HCT116 (cell line): Measurements from ENCODE around the gene PDZRN4. TPM values are rescaled to one million over a fixed set of nuclear protein-coding genes. Genes with fewer than 3 reads are reported as not detected.

Experiments used
- ATAC-seq: fragments of 200-7000 bp; cut with Tn5 transposase; 2 replicates; pipeline ENCODE4 v1.9.1; 2020; ENCODE audit warnings: mild to moderate bottlenecking, moderate library complexity
- Bru-seq: library from RNA; stranded (reverse); fragments of 400-500 nt; gene quantifications from one replicate; lab custom pipeline; 2021; lab: Mats Ljungman, UMichigan
- BruChase-seq, 2 experiments: library from RNA; stranded (reverse); fragments of 400-500 nt; gene quantifications; one replicate each; lab custom pipeline; 2021; lab: Mats Ljungman, UMichigan
- BruUV-seq: library from RNA; stranded (reverse); fragments of 400-500 nt; replicated peaks from 2 replicates; lab custom pipeline; 2021; lab: Mats Ljungman, UMichigan
- CTCF ChIA-PET: fragments of 300-600 bp; sonication (Branson Sonifier 250); formaldehyde crosslinking; loops from one replicate; lab custom pipeline; 2021; ENCODE audit warnings: antibody characterized with exemption; lab: Charles Lee
- POLR2A ChIA-PET: fragments of 300-600, 350-600 bp; sonication (Branson Sonifier 250); formaldehyde crosslinking; loops from one replicate; lab custom pipeline; 2021; ENCODE audit warnings: antibody characterized with exemption; lab: Charles Lee
- RAD21 ChIA-PET, 2 experiments: fragments of 300-600 bp; sonication (Branson Sonifier 250); formaldehyde crosslinking; loops; one replicate each; lab custom pipeline; 2023; ENCODE audit warnings: low total read pairs in 2 of 2; ENCODE audit not compliant: uncharacterized antibody in 2 of 2, unreplicated experiment in 2 of 2, low non-redundant PET in 1 of 2; lab: Charles Lee
- DNase-seq: peaks from one replicate; pipeline ENCODE4 v3.0.0-alpha.2; 2010; ENCODE audit warnings: low read depth, low spot score
- H2AFZ ChIP-seq: fragments of 200-600 bp; shearing (Covaris generic), sonication (generic); 2 replicates; pipeline ENCODE4 v1.6.1; 2017; ENCODE audit warnings: low read depth, mixed run types, mixed read lengths, antibody characterized with exemption, low read length; ENCODE audit not compliant: poor library complexity, severe bottlenecking
- H3K27ac ChIP-seq: 2 replicates; pipeline ENCODE4 v1.5.1; 2012; ENCODE audit warnings: low read depth, low read length
- H3K27me3 ChIP-seq: fragments of 200-600 bp; sonication (generic); 2 replicates; pipeline ENCODE4 v1.6.1; 2016; ENCODE audit warnings: mixed run types, low read length, mixed read lengths; ENCODE audit not compliant: insufficient read depth
- H3K36me3 ChIP-seq, 2 experiments: fragments of 200-500 bp in 1 of 2; fragments of 200-600 bp in 1 of 2; sonication (Bioruptor generic) in 1 of 2; sonication (generic) in 1 of 2; 2 replicates each; pipeline versions ENCODE4 v1.5.1 to v1.6.1; 2014 to 2016; ENCODE audit warnings: low read length in 2 of 2, inconsistent platforms in 1 of 2, mixed read lengths in 1 of 2, mixed run types in 1 of 2; ENCODE audit not compliant: insufficient read depth in 2 of 2, control insufficient read depth in 1 of 2
- H3K4me1 ChIP-seq, 2 experiments: fragments of 200-600 bp in 1 of 2; sonication (generic) in 1 of 2; 2 replicates each; pipeline versions ENCODE4 v1.5.1 to v1.6.1; 2012 to 2017; ENCODE audit warnings: low read length in 2 of 2, inconsistent platforms in 1 of 2, mild to moderate bottlenecking in 1 of 2, mixed read lengths in 1 of 2, mixed run types in 1 of 2, moderate library complexity in 1 of 2; ENCODE audit not compliant: insufficient read depth in 2 of 2, control insufficient read depth in 1 of 2
- H3K4me2 ChIP-seq: fragments of 200-600 bp; sonication (generic); 2 replicates; pipeline ENCODE4 v1.6.1; 2017; ENCODE audit warnings: mixed run types, low read length, mixed read lengths
- H3K4me3 ChIP-seq, 2 experiments: fragments of 200-600 bp in 1 of 2; sonication (generic) in 1 of 2; replicated peaks in 1 of 2; 2 replicates each; pipeline ENCODE4 v1.5.1; 2011 to 2016; ENCODE audit warnings: low read length in 2 of 2, control low read depth in 1 of 2, low read depth in 1 of 2, mild to moderate bottlenecking in 1 of 2, mixed read lengths in 1 of 2, mixed run types in 1 of 2
- H3K79me2 ChIP-seq: fragments of 200-600 bp; sonication (generic); 2 replicates; pipeline ENCODE4 v1.6.1; 2017; ENCODE audit warnings: mild to moderate bottlenecking, mixed run types, low read length, moderate library complexity, mixed read lengths; ENCODE audit not compliant: insufficient read depth
- H3K9ac ChIP-seq: fragments of 200-600 bp; sonication (generic); 2 replicates; pipeline ENCODE4 v1.6.1; 2016; ENCODE audit warnings: low read length, mixed read lengths
- H3K9me2 ChIP-seq: fragments of 200-600 bp; sonication (generic), shearing (Covaris generic); 2 replicates; pipeline ENCODE4 v1.6.1; 2017; ENCODE audit warnings: mixed run types, mild to moderate bottlenecking, moderate library complexity; ENCODE audit not compliant: insufficient read depth
- H3K9me3 ChIP-seq, 2 experiments: fragments of 200-500 bp in 1 of 2; fragments of 200-600 bp in 1 of 2; sonication (Bioruptor generic) in 1 of 2; sonication (generic) in 1 of 2; 2 replicates each; pipeline ENCODE4 v1.6.1; 2014 to 2017; ENCODE audit warnings: low read length in 2 of 2, mixed read lengths in 2 of 2, inconsistent platforms in 1 of 2, low read depth in 1 of 2, mild to moderate bottlenecking in 1 of 2, mixed run types in 1 of 2, moderate library complexity in 1 of 2; ENCODE audit not compliant: control insufficient read depth in 1 of 2, insufficient read depth in 1 of 2
- H4K20me1 ChIP-seq: fragments of 200-600 bp; sonication (generic), shearing (Covaris generic); 2 replicates; pipeline ENCODE4 v1.6.1; 2017; ENCODE audit warnings: mixed run types, mild to moderate bottlenecking, moderate library complexity; ENCODE audit not compliant: insufficient read depth
- ATF3 ChIP-seq: IDR thresholded peaks from 2 replicates; pipeline ENCODE4 v1.6.1; 2012
- CBX3 ChIP-seq: IDR thresholded peaks from 2 replicates; pipeline ENCODE4 v1.6.1; 2012; ENCODE audit warnings: low read depth
- CEBPB ChIP-seq: IDR thresholded peaks from 2 replicates; pipeline ENCODE4 v1.6.1; 2012; ENCODE audit warnings: low read depth
- CTCF ChIP-seq, 3 experiments: fragments of 200-600 bp in 1 of 3; sonication (generic) in 1 of 3; IDR thresholded peaks in 2 of 3; conservative IDR thresholded peaks in 1 of 3; 2 replicates each; pipeline ENCODE4 v1.5.1; 2012 to 2017; ENCODE audit warnings: low read depth in 2 of 3, low read length in 2 of 3, antibody characterized with exemption in 1 of 3, borderline replicate concordance in 1 of 3, control low read depth in 1 of 3, mild to moderate bottlenecking in 1 of 3, mixed read lengths in 1 of 3, mixed run types in 1 of 3, moderate library complexity in 1 of 3; ENCODE audit not compliant: insufficient read depth in 1 of 3
- ELF1 ChIP-seq: IDR thresholded peaks from 2 replicates; pipeline ENCODE4 v1.6.1; 2012; ENCODE audit warnings: low read depth, borderline replicate concordance
- EZH2 ChIP-seq: fragments of 200-600 bp; sonication (generic); IDR thresholded peaks from 2 replicates; pipeline ENCODE4 v1.6.1; 2017; ENCODE audit warnings: antibody characterized with exemption, mixed run types
- EZH2phosphoT487 ChIP-seq: fragments of 200-600 bp; IDR thresholded peaks from 2 replicates; pipeline ENCODE4 v1.6.1; 2018; ENCODE audit warnings: antibody characterized with exemption, borderline replicate concordance
- POLR2AphosphoS5 ChIP-seq: IDR thresholded peaks from 2 replicates; pipeline ENCODE4 v1.6.1; 2011; ENCODE audit warnings: mild to moderate bottlenecking, low read depth, low read length, moderate library complexity
- RAD21 ChIP-seq: IDR thresholded peaks from 2 replicates; pipeline ENCODE4 v1.6.1; 2012; ENCODE audit warnings: low read depth, mild to moderate bottlenecking
- SIN3A ChIP-seq: IDR thresholded peaks from 2 replicates; pipeline ENCODE4 v1.6.1; 2012; ENCODE audit warnings: low read depth
- SP1 ChIP-seq: IDR thresholded peaks from 2 replicates; pipeline ENCODE4 v1.6.1; 2012; ENCODE audit warnings: low read depth
- TCF7L2 ChIP-seq: IDR thresholded peaks from 2 replicates; pipeline ENCODE4 v1.7.0; 2011; ENCODE audit warnings: borderline replicate concordance, inconsistent platforms; ENCODE audit not compliant: insufficient read depth, insufficient read length; ENCODE audit errors: extremely low read depth
- ZFX ChIP-seq: fragments of 450-650 bp; IDR thresholded peaks from 2 replicates; pipeline ENCODE4 v1.6.1; 2017
- ZNF274 ChIP-seq: fragments of 200-500 bp; sonication (Bioruptor generic); IDR thresholded peaks from 2 replicates; pipeline ENCODE4 v1.6.1; 2014; ENCODE audit warnings: mild to moderate bottlenecking, low read depth, low read length, inconsistent platforms
- intact Hi-C: fragments of 100-400 bp; cut with micrococcal nuclease; formaldehyde crosslinking; loops from 2 replicates; pipeline ENCODE4 v1.10.0; 2022
- long read RNA-seq: library from polyadenylated mRNA; unstranded; transcript quantifications from one replicate; pipeline ENCODE4 v2.0.0, GENCODE V29; 2021; ENCODE audit not compliant: unreplicated experiment
- polyA plus RNA-seq: library from polyadenylated mRNA; unstranded; fragments of >200 nt; gene quantifications from 2 replicates; pipeline ENCODE4 v1.2.1, GENCODE V29; 2012; ENCODE audit warnings: missing spikeins
- total RNA-seq: library from RNA; stranded (reverse); gene quantifications from one replicate; pipeline ENCODE4 v1.2.1, GENCODE V29; 2021; ENCODE audit not compliant: unreplicated experiment

The PDZRN4 gene
- total RNA-seq (not detected), Bru-seq, nascent RNA (percentile 1 among the genes with signal in this experiment), BruChase-seq, experiment 1, labeled RNA remaining after a 6-hour chase (percentile 1 among the genes with signal in this experiment), BruChase-seq, experiment 2, labeled RNA remaining after a 2-hour chase (percentile 3 among the genes with signal in this experiment)
- not detected in 2 replicates for polyA plus RNA-seq
- long read RNA-seq: 0 reads

- Histone ChIP-seq H4K20me1 (no peaks in the 10 kb centered on the region), H3K9me2 (peaks cover 4% of the 10 kb centered on the region; the same call in 1 of the 2 replicates), H3K4me1 (no peaks in the 10 kb centered on the region), H3K27ac (no peak within 1 kb of the TSS), H2AFZ (no peak within 1 kb of the TSS), H3K4me2 (no peak within 1 kb of the TSS), H3K9ac (no peak within 1 kb of the TSS), H3K4me3 (no peak within 1 kb of the TSS)
- ATAC-seq: no peak
- DNase-seq: no peak
- intact Hi-C loops: no loop called here
- ChIA-PET POLR2A (no interaction called here), CTCF (no interaction called here), RAD21 (no interaction called here)
- BruUV-seq: no TSS peak
- TF ChIP-seq SP1: no peak
- no peak for TF ChIP-seq ATF3
- TF ChIP-seq EZH2phosphoT487: no peak
- TF ChIP-seq POLR2AphosphoS5: no peak
- no peak for TF ChIP-seq ZFX
- TF ChIP-seq, all 23 proteins: peak for 0
- Histone ChIP-seq H3K36me3 (no peaks in the 10 kb centered on the region), H3K27me3 (no peaks in the 10 kb centered on the region), H3K9me3 (no peaks in the 10 kb centered on the region), H3K79me2 (no peaks in the 10 kb centered on the region)
These were observed at the start of gene PDZRN4 for GRCh38 chr12:41188058-41188840. PDZRN4 (plus strand) TSS chr12:41188320.

GRCh38 chr12:41140117-41140516, 48.0 kb upstream of the PDZRN4 start:
- H4K20me1 ChIP-seq: no peaks in the 10 kb centered on the region
- H2AFZ ChIP-seq: no peak overlapping the region
- no peaks in the 10 kb centered on the region for H3K79me2 ChIP-seq
- ChIA-PET CTCF (no interaction called here), RAD21 (no interaction called here), POLR2A (no interaction called here)
- DNase-seq (no peak), ATAC-seq (no peak)
- H3K4me2 ChIP-seq: no peak overlapping the region
- no peak overlapping the region for H3K27ac ChIP-seq
- H3K9me3 ChIP-seq: no peaks in the 10 kb centered on the region
- H3K27me3 ChIP-seq: no peaks in the 10 kb centered on the region
- intact Hi-C loops: no loop called here
- no peak overlapping the region for H3K9ac ChIP-seq
- no TSS peak for BruUV-seq
- H3K9me2 ChIP-seq: no peaks in the 10 kb centered on the region
- no peaks in the 10 kb centered on the region for H3K36me3 ChIP-seq
- no peaks in the 10 kb centered on the region for H3K4me1 ChIP-seq
- H3K4me3 ChIP-seq: no peak overlapping the region
- TF ChIP-seq ELF1 (no peak), CEBPB (no peak), CTCF (IDR thresholded peaks at IDR 0.05 in 2 of 3, conservative IDR thresholded peaks at IDR 0.05 in 1 of 3; ENCODE audit: borderline replicate concordance in 1 of 3, insufficient read depth in 1 of 3, low read depth in 2 of 3, low read length in 2 of 3) (no peak), TCF7L2 (no peak), SIN3A (no peak), ZNF274 (no peak), ZFX (no peak), CBX3 (no peak), RAD21 (no peak), EZH2 (no peak), POLR2AphosphoS5 (no peak)
